GM12864 (cell line): Measurements from ENCODE around the gene ANXA9.

Experiments used
- DNase-seq: peaks from one replicate; pipeline ENCODE4 v3.0.0-alpha.2; 2011; ENCODE audit warnings: low read depth
- H3K4me3 ChIP-seq: 2 replicates; pipeline ENCODE4 v1.5.1; 2011; ENCODE audit warnings: mild to moderate bottlenecking, low read depth, low read length, control low read depth
- TF ChIP-seq, protein P1 (sequence below): IDR thresholded peaks from 2 replicates; pipeline ENCODE4 v1.5.1; 2011; ENCODE audit warnings: low read depth, mild to moderate bottlenecking, moderate library complexity, low read length, control low read depth, inconsistent platforms; ENCODE audit errors: missing control alignments

The ANXA9 gene

DNA sequence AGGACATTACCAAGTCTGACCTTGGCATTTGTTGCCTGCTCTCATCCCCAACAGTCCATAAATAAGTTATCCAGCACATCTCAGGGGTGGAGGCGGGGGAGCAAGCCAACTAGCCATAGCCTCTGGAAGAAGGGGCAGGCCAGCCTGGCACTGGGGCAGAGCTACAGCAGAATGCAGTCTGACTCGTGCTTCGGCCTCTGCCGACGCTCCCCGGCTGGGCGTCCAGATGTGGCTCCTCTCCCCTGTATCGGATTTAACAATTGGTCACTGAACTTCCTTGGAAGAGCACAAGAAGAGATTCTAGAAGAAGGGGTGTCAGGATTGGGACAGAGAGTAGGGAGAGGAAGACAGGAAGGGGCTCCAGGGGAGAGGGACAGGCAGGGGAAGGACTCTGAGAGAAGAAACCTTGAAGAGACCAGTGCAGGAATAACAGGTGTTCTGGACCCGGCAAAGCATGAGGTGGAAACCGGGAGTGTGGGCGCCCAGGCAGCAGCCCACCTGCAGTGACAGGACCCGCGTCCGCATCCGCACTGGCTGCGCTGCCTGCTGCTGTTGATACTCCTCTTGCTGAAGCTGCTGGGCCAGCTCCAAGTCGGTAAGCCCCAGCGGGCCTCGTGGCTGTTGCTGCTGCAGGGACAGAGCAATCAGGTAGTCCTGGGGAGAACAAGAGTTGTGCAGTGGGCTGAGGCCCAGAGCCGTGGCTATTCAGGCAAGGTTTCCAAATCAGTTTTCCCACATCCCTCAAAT, 15.2 kb downstream of the ANXA9 start:
- no peak overlapping the region for H3K4me3 ChIP-seq
- TF ChIP-seq, protein P1, sequence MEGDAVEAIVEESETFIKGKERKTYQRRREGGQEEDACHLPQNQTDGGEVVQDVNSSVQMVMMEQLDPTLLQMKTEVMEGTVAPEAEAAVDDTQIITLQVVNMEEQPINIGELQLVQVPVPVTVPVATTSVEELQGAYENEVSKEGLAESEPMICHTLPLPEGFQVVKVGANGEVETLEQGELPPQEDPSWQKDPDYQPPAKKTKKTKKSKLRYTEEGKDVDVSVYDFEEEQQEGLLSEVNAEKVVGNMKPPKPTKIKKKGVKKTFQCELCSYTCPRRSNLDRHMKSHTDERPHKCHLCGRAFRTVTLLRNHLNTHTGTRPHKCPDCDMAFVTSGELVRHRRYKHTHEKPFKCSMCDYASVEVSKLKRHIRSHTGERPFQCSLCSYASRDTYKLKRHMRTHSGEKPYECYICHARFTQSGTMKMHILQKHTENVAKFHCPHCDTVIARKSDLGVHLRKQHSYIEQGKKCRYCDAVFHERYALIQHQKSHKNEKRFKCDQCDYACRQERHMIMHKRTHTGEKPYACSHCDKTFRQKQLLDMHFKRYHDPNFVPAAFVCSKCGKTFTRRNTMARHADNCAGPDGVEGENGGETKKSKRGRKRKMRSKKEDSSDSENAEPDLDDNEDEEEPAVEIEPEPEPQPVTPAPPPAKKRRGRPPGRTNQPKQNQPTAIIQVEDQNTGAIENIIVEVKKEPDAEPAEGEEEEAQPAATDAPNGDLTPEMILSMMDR: no peak
- no peak for DNase-seq

DNA sequence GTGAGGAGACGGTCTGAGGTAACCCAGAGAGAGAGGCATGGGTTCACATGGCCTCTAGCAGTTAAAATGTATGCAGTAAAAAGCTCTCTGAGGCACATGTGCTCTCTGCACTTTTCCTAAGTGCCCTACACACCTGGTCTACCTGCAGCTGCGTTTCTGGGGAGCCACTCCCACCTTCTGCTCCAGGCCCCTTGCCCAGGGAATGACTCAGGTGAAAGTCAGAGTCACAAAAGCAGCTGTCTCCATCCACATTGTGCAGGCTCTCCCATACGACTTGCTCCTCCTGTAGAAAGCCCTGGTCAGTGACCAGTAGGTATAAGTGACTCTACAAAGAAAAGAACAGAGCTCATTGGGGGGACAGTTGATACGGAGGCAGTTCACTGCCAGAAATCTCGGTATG, 15.9 kb downstream of the ANXA9 start:
- no peak for DNase-seq
- TF ChIP-seq, protein P1: no peak
- H3K4me3 ChIP-seq: no peak overlapping the region

DNA sequence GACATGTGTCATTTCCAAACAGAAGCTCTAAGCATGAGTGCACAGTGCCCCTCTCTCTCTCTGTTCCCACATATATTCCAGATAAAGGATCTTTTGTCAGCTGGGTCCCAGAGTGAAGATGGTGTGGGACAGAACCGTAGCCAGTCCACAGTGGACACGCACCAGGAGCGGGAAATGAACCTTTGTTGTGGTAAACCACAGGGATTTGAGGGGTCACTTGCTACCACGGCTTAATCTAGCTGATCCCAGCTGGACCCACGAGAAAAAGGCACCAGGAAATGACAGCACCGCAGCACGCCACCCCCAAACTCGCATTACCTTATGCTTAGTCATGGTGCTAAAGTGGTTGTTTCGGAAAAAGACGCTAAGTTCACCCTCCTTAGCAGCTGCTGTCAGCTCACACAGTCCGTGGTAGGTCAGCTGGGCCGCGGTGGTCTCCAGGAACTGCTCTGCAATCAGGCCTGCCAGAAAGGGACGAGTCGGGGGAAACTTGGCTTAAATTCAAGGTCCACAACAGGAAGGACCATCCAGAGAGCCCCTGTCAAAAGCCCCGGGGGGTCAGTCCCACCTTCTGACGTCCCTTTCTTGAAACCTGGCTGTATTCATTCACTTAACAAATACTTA, 17.1 kb downstream of the ANXA9 start:
- no peak overlapping the region for H3K4me3 ChIP-seq
- no peak for DNase-seq
- TF ChIP-seq, protein P1: no peak

DNA sequence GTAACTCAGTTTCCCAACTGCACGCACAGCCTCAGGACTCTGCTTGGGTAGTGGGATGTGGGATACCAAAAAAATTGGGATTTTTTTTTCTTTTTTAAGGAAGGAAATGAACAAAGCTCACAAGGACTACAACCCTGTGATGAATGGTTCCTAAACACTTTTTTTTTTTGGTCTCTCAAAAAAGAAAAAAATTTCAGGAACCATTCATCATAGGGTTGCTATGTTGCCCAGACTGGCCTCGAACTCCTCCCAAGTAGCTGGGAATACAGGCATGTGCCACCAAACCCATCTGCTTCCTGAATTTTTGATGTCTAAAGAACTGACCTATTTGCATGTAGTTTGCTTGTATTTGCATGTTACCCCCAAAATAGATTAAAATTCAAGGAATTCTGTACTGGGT, 17.8 kb downstream of the ANXA9 start:
- DNase-seq: no peak
- TF ChIP-seq, protein P1: no peak
- no peak overlapping the region for H3K4me3 ChIP-seq

DNA sequence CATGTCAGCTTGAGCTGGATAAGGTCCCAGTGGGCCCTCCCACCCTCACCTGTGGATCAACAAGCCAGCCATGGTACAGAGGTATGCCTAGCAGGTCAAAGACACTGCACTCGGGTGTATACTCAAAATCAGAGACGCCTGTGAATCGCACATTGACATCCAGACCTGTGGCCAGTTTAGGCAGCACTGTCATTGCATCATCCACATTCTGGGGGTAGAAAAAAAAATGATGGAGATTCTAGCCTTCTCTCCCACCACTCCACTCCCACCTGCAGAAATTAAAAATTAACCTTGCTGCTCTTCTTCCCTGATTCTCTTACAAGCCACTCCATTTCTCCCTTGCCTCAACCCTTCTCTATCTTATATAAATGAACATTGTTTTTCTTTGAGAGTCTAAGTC, 18.3 kb downstream of the ANXA9 start:
- no peak for DNase-seq
- TF ChIP-seq, protein P1: no peak
- H3K4me3 ChIP-seq: no peak overlapping the region

DNA sequence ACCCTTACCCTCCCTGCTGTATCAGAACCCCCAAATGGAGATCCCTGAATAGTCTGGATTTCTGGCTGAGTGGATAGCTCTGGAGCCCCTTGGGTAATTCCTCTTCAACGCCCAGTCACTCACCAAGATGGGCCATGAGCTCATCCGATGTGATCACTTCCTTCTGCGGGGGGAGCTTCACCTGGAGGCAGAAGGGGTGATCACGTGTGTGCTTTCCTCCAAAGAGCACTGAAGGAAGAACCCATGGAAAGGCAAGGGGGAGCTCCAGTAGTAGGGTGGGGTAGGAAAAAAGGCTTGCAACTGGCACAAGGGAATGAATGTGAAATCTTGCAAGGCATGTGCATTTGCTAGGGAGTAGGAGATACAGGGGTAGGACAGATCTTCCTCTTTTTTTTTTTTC, 19.5 kb downstream of the ANXA9 start:
- TF ChIP-seq, protein P1: no peak
- H3K4me3 ChIP-seq: no peak overlapping the region
- no peak for DNase-seq

DNA sequence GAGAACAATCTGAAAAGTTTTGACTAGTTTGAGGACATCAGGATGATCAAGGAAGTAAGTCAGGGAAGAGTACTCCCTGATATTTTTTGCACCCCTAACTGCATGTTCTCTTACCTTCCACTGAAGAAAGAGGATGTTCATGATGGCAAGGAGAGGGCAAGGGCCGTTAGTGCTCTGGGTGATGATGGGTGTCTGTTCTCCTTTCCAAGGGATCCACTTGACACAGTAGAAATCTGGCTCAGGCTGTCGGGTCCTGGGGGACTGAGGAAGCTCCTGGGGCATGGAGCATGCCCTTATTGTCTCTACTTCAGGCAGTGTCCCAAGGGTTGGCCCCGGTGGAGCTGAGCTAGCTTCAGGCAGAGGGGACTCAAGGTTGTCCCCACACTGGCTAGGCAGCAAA, 20.0 kb downstream of the ANXA9 start:
- no peak overlapping the region for H3K4me3 ChIP-seq
- TF ChIP-seq, protein P1: no peak
- DNase-seq: no peak
